ENCODE results near the gene RNPS1.

DNA sequence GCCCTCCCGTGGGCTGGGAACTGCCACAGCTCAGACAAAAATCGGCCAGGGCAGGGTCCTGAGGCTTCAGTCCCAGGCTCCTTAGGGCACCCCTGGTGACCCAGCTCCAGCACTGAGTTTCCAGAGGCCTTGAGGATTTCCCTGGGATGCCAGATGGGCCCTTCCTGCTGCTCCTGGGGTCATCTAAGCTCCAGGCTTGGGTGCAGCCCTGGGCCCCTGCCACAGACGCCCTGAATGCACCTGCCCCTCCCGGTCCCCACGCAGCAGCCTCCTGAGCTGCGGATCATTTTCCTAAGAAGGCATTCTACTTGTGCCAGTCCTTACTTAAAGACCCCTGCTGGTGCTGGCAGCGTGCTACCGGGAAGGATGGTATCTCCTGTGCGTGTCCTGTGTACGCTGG, 6.0 kb upstream of the RNPS1 start:
- TF ChIP-seq, protein P1, sequence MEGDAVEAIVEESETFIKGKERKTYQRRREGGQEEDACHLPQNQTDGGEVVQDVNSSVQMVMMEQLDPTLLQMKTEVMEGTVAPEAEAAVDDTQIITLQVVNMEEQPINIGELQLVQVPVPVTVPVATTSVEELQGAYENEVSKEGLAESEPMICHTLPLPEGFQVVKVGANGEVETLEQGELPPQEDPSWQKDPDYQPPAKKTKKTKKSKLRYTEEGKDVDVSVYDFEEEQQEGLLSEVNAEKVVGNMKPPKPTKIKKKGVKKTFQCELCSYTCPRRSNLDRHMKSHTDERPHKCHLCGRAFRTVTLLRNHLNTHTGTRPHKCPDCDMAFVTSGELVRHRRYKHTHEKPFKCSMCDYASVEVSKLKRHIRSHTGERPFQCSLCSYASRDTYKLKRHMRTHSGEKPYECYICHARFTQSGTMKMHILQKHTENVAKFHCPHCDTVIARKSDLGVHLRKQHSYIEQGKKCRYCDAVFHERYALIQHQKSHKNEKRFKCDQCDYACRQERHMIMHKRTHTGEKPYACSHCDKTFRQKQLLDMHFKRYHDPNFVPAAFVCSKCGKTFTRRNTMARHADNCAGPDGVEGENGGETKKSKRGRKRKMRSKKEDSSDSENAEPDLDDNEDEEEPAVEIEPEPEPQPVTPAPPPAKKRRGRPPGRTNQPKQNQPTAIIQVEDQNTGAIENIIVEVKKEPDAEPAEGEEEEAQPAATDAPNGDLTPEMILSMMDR (IDR thresholded peaks at IDR 0.05) = no peak
- no peak for TF ChIP-seq POLR2A (IDR thresholded peaks at IDR 0.05)

Data from thyroid gland (tissue), 4 donors.